Measurements from ENCODE around the gene SLC1A5. TPM values are rescaled to one million over a fixed set of nuclear protein-coding genes. Genes with fewer than 3 reads are reported as not detected.

SLC1A5 gene
- total and polyA plus RNA-seq, 4 donors = 38.2 to 216 (median 106) TPM

- H3K36me3 ChIP-seq (ENCODE audit: control insufficient read depth in 4 of 4, insufficient read depth in 4 of 4, low read length in 4 of 4) = peaks cover 10 to 74% (median 55%) of the 10 kb centered on the region in 4 donors
- peaks cover 0 to 6% (median 0%) of the 10 kb centered on the region in 5 donors for H3K4me1 ChIP-seq (ENCODE audit: control insufficient read depth in 5 of 5, insufficient read depth in 5 of 5, low read length in 5 of 5)
- H3K27ac ChIP-seq (ENCODE audit: low read depth in 1 of 2, low read length in 1 of 2) = no peak overlapping the region
- no peak overlapping the region for H3K4me3 ChIP-seq
- WGBS, 2 donors = 94 to 96% methylated on average over 14 of the region's 14 CpGs
- no peak for ATAC-seq (ENCODE audit: insufficient read depth, low FRiP score)
- no peak for DNase-seq
- no peaks in the 10 kb centered on the region for H3K9me3 ChIP-seq (ENCODE audit: control insufficient read depth in 4 of 4, insufficient read depth in 3 of 4, low read length in 3 of 4)
- no peak overlapping the region for H3K9ac ChIP-seq (ENCODE audit: insufficient read depth in 1 of 2, low read length in 2 of 2)
- no peaks in the 10 kb centered on the region for H3K27me3 ChIP-seq (ENCODE audit: control insufficient read depth in 3 of 3, insufficient read depth in 3 of 3, low read length in 2 of 3)
- TF ChIP-seq CTCF (IDR thresholded peaks at IDR 0.05; ENCODE audit: control extremely low read depth, extremely low read depth) = no peak
Measured at GRCh38 chr19:46730595-46730994, 57.8 kb downstream of the SLC1A5 start.

GRCh38 chr19:46730187-46730586, 58.2 kb downstream of the SLC1A5 start:
- H3K4me3 ChIP-seq = no peak overlapping the region
- no peaks in the 10 kb centered on the region for H3K9me3 ChIP-seq (ENCODE audit: control insufficient read depth in 4 of 4, insufficient read depth in 3 of 4, low read length in 3 of 4)
- no peak overlapping the region for H3K9ac ChIP-seq (ENCODE audit: insufficient read depth in 1 of 2, low read length in 2 of 2)
- H3K27me3 ChIP-seq (ENCODE audit: control insufficient read depth in 3 of 3, insufficient read depth in 3 of 3, low read length in 2 of 3) = no peaks in the 10 kb centered on the region
- WGBS, 2 donors = 95 to 98% methylated on average over 7 to 9 of the region's 9 CpGs
- peaks cover 0 to 6% (median 0%) of the 10 kb centered on the region in 5 donors for H3K4me1 ChIP-seq (ENCODE audit: control insufficient read depth in 5 of 5, insufficient read depth in 5 of 5, low read length in 5 of 5)
- no peak for TF ChIP-seq CTCF (IDR thresholded peaks at IDR 0.05; ENCODE audit: control extremely low read depth, extremely low read depth)
- H3K36me3 ChIP-seq (ENCODE audit: control insufficient read depth in 4 of 4, insufficient read depth in 4 of 4, low read length in 4 of 4) = peaks cover 10 to 76% (median 58%) of the 10 kb centered on the region in 4 donors
- no peak overlapping the region for H3K27ac ChIP-seq (ENCODE audit: low read depth in 1 of 2, low read length in 1 of 2)
- DNase-seq (no peak), ATAC-seq (ENCODE audit: insufficient read depth, low FRiP score) (no peak)

- ATAC-seq (ENCODE audit: insufficient read depth, low FRiP score) (no peak), DNase-seq (no peak)
- WGBS, 2 donors = 92 to 96% methylated on average over 7 of the region's 7 CpGs
- Histone ChIP-seq H3K27me3 (ENCODE audit: control insufficient read depth in 3 of 3, insufficient read depth in 3 of 3, low read length in 2 of 3) (no peaks in the 10 kb centered on the region), H3K36me3 (ENCODE audit: control insufficient read depth in 4 of 4, insufficient read depth in 4 of 4, low read length in 4 of 4) (peaks cover 10 to 77% (median 60%) of the 10 kb centered on the region in 4 donors), H3K4me3 (no peak overlapping the region), H3K9me3 (ENCODE audit: control insufficient read depth in 4 of 4, insufficient read depth in 3 of 4, low read length in 3 of 4) (no peaks in the 10 kb centered on the region), H3K4me1 (ENCODE audit: control insufficient read depth in 5 of 5, insufficient read depth in 5 of 5, low read length in 5 of 5) (peaks cover 0 to 6% (median 0%) of the 10 kb centered on the region in 5 donors), H3K9ac (ENCODE audit: insufficient read depth in 1 of 2, low read length in 2 of 2) (no peak overlapping the region), H3K27ac (ENCODE audit: low read depth in 1 of 2, low read length in 1 of 2) (no peak overlapping the region)
- TF ChIP-seq CTCF (IDR thresholded peaks at IDR 0.05; ENCODE audit: control extremely low read depth, extremely low read depth) = no peak
Measured at GRCh38 chr19:46729696-46730095, 58.7 kb downstream of the SLC1A5 start.
